Stimulated activated CD4-positive, alpha-beta T cell treated with anti-CD3 and anti-CD28 coated beads, Interleukin-2, amount 100 ng/mL, for 4 hours (primary cell): ENCODE measurements around the gene SLC39A11.
"Not testable (repeated sequence)": the region's sequence is repeated elsewhere in the genome, so short reads cannot be mapped to it uniquely, and the experiment has no call there.

ENCODE experiments used
- DNase-seq: peaks from one replicate; pipeline ENCODE4 v3.0.0-alpha.2; 2020; ENCODE audit warnings: low read depth

SLC39A11 gene

GRCh38 chr17:72947475-72947874 lies 145.0 kb downstream of the SLC39A11 start:
- DNase-seq = no peak

GRCh38 chr17:72946696-72947095 lies 145.8 kb downstream of the SLC39A11 start:
- DNase-seq = no peak

DNA sequence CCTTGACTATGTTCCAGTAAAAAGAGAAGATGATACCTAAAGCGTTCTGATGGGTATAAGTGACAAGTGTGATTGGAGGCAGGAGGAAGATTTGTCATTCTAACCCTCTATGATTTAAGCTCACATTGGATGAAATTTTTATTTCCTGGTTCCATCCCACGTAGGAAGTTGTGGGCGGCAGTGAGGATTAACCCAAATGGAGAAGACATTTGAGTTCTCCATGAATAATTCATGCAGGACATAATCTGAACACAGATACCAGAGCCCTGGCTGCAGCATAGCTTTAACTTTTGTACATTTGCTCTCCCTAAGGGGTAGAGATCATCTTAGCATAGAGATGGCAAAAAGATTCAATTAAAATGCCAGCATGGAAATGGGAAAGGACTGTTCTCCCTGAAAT lies 146.3 kb downstream of the SLC39A11 start:
- no peak for DNase-seq

DNA sequence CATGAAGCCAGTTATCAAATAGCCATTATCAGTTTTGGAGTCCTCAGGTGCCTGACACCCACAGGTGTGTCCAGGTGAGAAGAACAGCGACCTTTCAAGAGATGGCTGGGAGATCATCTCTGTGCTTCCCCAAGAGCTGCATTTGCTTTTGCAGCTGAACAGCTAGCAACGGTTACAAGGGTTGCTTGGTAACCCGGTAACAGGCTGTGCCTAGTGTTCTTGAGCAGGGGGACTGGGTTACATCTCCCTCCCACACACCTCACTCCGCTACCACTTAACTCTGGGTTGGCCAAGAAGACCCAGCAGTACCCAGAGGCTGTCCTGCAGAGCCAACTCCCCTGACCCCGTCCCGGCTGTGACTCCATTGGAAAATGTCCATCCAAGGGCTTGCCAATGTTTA lies 147.0 kb downstream of the SLC39A11 start:
- no peak for DNase-seq

DNA sequence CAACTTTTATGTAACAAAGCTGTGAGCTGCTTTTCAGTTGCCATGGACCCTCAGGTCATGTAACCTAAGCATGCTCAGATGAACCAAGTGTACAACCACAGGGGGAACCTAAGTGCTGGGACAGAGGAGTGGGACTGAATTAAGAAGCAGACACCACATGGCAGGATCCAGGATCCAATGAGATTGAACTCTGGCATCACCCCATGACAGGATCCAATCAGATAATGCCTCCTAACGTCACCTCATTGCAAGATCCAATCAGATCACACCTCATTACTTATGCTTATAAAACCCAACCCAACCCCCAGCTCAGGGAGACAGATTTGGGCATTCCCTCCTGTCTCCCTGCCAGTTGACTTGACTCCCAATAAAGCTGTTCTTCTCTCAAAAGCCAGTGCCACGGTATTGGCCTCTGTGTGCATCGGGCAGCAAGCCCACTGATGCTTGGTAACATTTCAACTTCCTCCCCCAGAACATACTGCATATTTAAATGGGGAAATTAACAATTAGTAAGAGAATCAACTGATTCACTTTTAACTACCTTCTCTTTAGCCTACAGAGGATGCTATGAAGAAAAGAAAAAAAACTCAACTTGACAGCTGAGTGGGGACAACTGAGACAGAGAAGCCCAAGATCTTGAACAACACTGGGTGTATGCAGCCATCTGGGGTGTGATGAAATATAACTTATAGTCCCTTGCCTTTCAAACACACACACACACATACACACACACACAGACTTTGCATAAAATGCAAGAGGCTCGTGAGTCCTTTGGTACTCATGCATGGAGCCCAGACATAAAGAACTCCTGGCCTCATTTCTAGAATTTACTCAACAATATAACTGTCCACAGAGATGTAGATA lies 148.4 kb downstream of the SLC39A11 start:
- no peak for DNase-seq

DNA sequence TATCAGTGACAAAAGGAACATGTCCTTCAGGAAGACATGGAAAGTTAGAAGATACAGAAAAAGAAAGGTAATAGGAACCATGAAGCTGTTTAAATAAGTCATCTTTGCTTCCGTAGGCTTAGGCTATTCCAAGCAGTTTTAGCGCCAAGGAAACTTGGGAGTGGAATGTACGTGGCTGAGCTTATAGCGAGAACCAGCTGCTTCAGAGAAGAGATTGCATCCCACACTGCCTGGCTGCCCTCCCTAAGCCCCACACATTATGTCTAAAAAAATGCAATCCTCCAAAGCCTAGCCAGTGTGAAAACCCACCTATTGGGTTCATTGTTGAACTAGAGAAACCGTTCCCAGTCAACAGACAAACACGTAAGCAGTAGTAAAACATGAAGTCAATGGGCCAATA lies 149.9 kb downstream of the SLC39A11 start:
- DNase-seq = no peak

DNA sequence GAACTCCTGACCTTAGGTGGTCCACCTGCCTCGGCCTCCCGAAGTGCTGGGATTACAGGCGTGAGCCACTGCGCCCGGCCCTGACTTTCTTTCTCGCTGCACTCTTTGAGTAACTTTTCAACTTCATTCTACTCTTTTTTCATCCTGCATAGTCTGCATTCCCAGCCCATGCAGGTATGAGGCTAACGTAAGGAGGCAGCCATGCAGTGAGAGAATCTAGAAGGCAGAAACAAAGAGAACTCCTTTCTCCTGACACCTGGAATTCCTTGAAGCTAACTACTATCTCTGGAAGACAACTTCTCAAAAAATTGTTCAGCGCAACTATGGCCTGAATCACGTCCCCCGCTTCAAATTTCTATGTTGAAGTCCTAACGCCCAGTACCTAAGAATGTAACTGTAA lies 152.0 kb downstream of the SLC39A11 start:
- DNase-seq = no peak

DNA sequence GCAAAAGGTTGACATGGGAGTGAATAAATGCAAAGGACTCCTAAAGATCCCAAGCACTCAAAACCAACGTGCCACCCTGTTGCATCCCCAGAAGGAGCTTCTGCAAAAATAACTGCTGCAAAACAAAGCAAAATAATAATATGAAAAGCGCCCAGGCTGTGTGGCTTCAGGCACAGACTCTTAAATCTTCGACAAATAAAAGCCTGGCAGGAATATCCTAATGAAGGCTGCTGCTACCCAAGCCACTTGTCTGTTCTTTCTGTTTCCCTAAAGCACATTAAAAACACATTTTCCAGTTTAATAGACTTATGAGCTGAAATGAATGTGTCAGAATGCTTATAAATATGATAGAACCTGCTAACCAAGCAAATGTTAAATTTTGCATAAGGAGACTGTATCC lies 154.0 kb downstream of the SLC39A11 start:
- DNase-seq = no peak

- no peak for DNase-seq
Measured at GRCh38 chr17:72937707-72938106, 154.8 kb downstream of the SLC39A11 start.

DNA sequence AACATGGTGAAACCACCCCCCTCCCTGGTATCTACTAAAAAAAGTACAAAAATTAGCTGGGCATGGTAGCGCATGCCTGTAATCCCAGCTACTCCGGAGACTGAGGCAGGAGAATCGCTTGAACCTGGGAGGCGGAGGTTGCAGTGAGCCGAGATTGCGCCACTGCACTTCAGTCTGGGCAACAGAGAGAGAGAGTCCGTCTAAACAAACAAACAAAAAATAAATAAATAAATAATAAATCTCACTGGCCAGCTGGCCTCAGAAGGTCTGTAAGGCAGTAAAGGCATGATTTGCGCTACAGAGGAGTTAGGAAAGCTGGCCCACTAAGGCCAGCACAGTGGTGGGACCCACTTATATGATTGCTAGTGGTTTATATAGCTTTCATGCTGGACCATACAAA lies 155.2 kb downstream of the SLC39A11 start:
- not testable (repeated sequence) for DNase-seq

GRCh38 chr17:72935984-72936383 lies 156.5 kb downstream of the SLC39A11 start:
- no peak for DNase-seq

DNA sequence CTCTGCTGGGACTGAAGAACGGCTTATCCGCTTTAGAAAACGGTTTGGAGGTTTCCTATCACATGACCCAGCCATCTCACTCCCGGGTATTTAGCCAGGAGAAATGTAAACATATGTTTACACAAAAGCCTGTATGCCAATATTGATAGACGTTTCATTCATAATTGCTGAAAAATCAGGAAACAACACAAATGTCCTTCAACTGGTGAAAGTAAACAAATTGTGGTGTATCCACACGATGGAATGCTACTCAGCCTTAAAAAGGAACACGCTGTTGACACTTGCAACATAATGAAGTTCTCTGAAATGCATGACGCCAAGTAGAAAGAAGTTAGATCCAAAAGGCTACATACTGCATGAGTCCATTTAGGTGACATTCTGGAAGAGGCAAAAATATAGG lies 157.6 kb downstream of the SLC39A11 start:
- DNase-seq = no peak

GRCh38 chr17:72931635-72932034 lies 160.9 kb downstream of the SLC39A11 start:
- DNase-seq = no peak

- no peak for DNase-seq
Measured at GRCh38 chr17:72931163-72931562, 161.3 kb downstream of the SLC39A11 start.

DNA sequence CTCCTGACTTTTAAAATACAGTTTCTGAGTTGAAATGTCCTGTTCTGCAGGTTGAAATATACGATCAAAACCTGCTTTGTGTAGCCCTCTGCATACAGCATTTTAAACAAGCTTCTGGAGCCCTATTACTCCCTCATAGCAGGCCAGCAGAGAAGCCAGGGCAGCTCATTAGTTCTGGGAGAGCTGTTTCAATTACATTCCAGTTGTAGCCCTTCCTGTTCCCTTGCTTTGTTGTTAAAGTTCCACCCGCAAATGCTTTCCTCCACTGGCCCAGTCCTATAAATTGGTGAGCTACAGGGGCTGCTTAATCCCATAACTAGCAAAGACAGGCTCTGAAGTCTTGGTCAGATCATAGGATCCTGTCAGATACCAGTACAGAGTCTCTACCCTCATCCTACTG lies 162.5 kb downstream of the SLC39A11 start:
- DNase-seq = no peak

DNA sequence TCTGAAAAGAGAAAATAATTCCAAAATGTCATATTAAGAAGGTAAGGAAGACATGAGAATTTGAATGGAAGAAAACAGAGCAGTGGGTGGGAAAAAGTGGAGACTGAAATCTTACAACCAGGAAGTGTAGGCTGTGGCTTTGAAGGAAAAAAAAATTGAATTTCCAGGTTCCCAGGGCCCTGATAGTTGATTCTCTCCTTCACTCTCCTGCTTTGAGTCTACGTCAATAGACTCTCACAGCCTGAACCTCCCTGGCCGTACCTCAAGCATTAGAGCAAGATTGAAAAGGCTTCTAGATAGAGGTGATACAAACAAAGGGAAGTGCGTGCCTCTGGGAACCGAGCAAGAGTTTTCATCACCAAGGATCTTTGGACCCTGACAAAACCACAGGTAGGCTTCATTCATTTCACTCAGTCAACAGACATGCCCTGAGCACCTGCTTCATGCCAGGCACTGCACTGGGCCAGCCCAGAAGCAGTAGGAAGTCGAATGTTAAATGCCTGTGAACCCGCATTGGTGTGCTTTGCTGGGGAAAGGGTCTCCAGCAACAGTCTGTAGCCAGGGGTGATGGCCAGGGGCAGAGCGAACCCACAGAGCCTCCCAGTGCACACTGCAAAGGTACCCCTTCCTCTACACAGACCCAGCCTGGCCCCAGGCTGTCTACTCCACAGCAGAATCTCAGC lies 163.9 kb downstream of the SLC39A11 start:
- no peak for DNase-seq

DNA sequence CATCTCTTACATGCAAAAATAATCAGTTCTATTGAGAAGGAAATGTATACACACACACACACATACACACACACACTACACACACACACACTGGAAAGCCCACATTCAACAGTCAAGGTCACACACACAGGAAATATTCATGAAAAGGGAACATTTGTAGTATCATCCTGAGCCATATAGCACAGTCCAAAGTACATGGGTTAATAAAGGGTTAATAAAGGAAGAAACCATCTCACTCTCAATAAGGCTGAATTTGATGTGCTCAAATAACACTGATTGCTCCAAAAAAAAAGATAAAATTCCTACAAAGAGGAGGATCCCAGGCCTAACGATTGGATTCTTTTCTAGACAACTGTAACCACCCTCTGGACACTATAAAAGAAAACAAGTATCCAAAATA lies 164.7 kb downstream of the SLC39A11 start:
- no peak for DNase-seq

DNA sequence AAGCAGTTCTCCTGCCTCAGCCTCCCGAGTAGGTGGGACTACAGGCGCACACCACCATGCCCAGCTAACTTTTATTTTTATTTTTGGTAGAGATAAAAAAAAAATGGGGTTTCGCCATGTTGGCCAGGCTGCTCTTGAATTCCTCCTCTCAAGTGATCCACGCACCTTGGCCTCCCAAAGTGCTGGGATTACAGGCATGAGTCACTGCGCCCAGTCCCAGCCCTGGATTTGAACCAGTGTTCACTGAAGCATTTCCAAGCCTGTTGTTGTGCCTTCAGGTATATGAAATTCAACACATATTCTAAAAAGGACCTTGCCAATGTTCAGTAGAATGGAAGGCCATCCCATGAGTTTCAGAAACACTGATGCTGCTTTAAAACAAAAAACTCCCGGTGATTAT lies 165.3 kb downstream of the SLC39A11 start:
- DNase-seq = no peak

- DNase-seq = no peak
Measured at GRCh38 chr17:72926171-72926570, 166.3 kb downstream of the SLC39A11 start.

- no peak for DNase-seq
Measured at GRCh38 chr17:72924196-72924595, 168.3 kb downstream of the SLC39A11 start.

DNA sequence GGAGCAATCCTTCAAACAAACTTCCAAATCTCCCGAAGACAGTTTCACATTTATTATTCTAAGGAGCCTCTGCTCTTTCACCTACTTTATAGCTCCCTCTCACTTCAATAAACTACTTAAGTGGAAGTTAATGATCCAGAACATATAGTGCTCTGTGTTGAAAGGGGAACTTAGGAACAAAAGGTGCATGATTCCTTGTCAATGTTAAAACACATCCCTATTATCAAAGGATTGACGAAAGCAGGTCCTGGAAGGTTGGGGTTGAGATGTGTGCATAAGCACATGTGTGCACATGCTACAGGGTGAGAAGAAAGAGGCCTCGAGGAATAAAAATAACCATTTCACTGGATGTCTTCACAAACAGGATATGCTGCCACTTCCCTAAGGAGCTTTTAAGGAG lies 170.3 kb downstream of the SLC39A11 start:
- no peak for DNase-seq

GRCh38 chr17:72921347-72922054 lies 171.0 kb downstream of the SLC39A11 start:
- DNase-seq = no peak

- DNase-seq = no peak
Measured at GRCh38 chr17:72920513-72920912, 172.0 kb downstream of the SLC39A11 start.
